Lung (tissue), 12 donors: ENCODE data around the gene CSTPP1. TPM values are rescaled to one million over a fixed set of nuclear protein-coding genes. Genes with fewer than 3 reads are reported as not detected.

Experiments used
- ATAC-seq: fragments of 200-7000 bp; cut with Tn5 transposase; one replicate; pipeline ENCODE4 v1.9.1; 2020; ENCODE audit warnings: moderate number of reproducible peaks; ENCODE audit not compliant: insufficient read depth, low FRiP score
- DNase-seq, 3 donors: peaks; one replicate each; pipeline ENCODE4 v3.0.0-alpha.2; 2013 to 2017
- H3K27ac ChIP-seq, 2 donors: one replicate each; pipeline ENCODE4 v1.5.1; 2013; ENCODE audit warnings: mild to moderate bottlenecking in 2 of 2, moderate library complexity in 2 of 2, control low read depth in 1 of 2, inconsistent platforms in 1 of 2, low read depth in 1 of 2, low read length in 1 of 2
- H3K27me3 ChIP-seq, 3 donors: one replicate each; pipeline ENCODE4 v1.5.1; 2013; ENCODE audit warnings: low read length in 2 of 3; ENCODE audit not compliant: control insufficient read depth in 3 of 3, insufficient read depth in 3 of 3
- H3K36me3 ChIP-seq, 4 donors: one replicate each; pipeline ENCODE4 v1.5.1; 2013; ENCODE audit warnings: low read length in 4 of 4, mild to moderate bottlenecking in 1 of 4, moderate library complexity in 1 of 4; ENCODE audit not compliant: control insufficient read depth in 4 of 4, insufficient read depth in 4 of 4
- H3K4me1 ChIP-seq, 5 donors: one replicate each; pipeline ENCODE4 v1.5.1; 2013; ENCODE audit warnings: low read length in 5 of 5, mild to moderate bottlenecking in 2 of 5, moderate library complexity in 1 of 5; ENCODE audit not compliant: control insufficient read depth in 5 of 5, insufficient read depth in 5 of 5
- H3K4me3 ChIP-seq: one replicate; pipeline ENCODE4 v1.5.1; 2013; ENCODE audit warnings: mild to moderate bottlenecking, control low read depth, moderate library complexity
- H3K9ac ChIP-seq, 2 donors: one replicate each; pipeline ENCODE4 v1.5.1; 2013; ENCODE audit warnings: low read length in 2 of 2, control low read depth in 1 of 2; ENCODE audit not compliant: insufficient read depth in 1 of 2
- H3K9me3 ChIP-seq, 4 donors: one replicate each; pipeline ENCODE4 v1.5.1; 2013; ENCODE audit warnings: low read length in 3 of 4, mild to moderate bottlenecking in 1 of 4, moderate library complexity in 1 of 4; ENCODE audit not compliant: control insufficient read depth in 4 of 4, insufficient read depth in 3 of 4
- CTCF ChIP-seq: IDR thresholded peaks from 2 replicates; pipeline ENCODE4 v1.5.1; 2012; ENCODE audit warnings: mild to moderate bottlenecking; ENCODE audit errors: control extremely low read depth, extremely low read depth
- WGBS, 2 donors: extraction: QIAGEN DNeasy Blood & Tissue Kit; methylation state at CpG; one replicate each; pipeline ENCODE4 v1.1.7; 2013; 5-methylcytosine and 5-hydroxymethylcytosine counted together
- polyA plus RNA-seq, 2 donors: library from polyadenylated mRNA; stranded (reverse); fragments of 200-250 nt; gene quantifications; one replicate each; pipeline ENCODE4 v1.2.1, GENCODE V29; 2013
- total RNA-seq, 2 donors: library from RNA; depleted of rRNA in 1 of 2; stranded (reverse); fragments of >200 nt in 1 of 2; gene quantifications; one replicate each; pipeline ENCODE4 v1.2.1, GENCODE V29; 2014 to 2021
- donor health status: control.
- donor health status: control.
- donor health status: Bipolar disorder and iron deficiency.
- donor health status: healthy.
- donor health status: DM: yes; HTN: yes; CAD: no.

The CSTPP1 gene
- total and polyA plus RNA-seq, 4 donors = 26.0 to 45.8 (median 34.4) TPM

- 92 to 94% methylated on average over 6 of the region's 6 CpGs for WGBS, 2 donors
- Histone ChIP-seq H3K27me3 (no peaks in the 10 kb centered on the region), H3K36me3 (peaks cover 0 to 8% (median 1%) of the 10 kb centered on the region in 4 donors), H3K4me3 (no peak overlapping the region), H3K9me3 (no peaks in the 10 kb centered on the region), H3K4me1 (peaks cover 0 to 45% (median 4%) of the 10 kb centered on the region in 5 donors), H3K27ac (no peak overlapping the region), H3K9ac (no peak overlapping the region)
- DNase-seq (no peak), ATAC-seq (no peak)
- no peak for TF ChIP-seq CTCF
Measured at GRCh38 chr11:47156333-47156732, 219.8 kb downstream of the CSTPP1 start.

DNA sequence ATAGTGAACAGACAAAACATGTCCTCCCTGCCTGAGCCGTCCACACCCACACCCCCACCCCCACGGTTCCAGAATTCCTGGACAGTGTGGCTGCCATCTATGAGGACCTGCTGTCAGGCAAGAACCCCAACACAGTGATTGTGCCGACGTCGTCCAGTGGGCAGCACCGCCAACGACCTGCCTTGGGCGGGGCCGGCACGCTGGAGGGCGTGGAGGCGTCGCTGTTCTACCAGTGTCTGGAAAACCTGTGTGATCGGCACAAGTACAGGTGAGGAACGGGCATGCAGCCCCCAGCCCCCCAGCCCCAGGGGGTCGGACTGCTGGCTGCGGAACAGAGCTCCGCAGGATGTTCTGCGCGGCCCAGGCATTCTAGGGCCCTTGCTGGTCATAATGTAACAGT lies 220.4 kb downstream of the CSTPP1 start:
- Histone ChIP-seq H3K27ac (no peak overlapping the region), H3K4me3 (no peak overlapping the region), H3K9ac (no peak overlapping the region), H3K9me3 (no peaks in the 10 kb centered on the region), H3K27me3 (no peaks in the 10 kb centered on the region), H3K4me1 (peaks cover 0 to 45% (median 4%) of the 10 kb centered on the region in 5 donors), H3K36me3 (peaks cover 0 to 8% (median 1%) of the 10 kb centered on the region in 4 donors)
- ATAC-seq (no peak), DNase-seq (no peak)
- no peak for TF ChIP-seq CTCF
- 92 to 93% methylated on average over 20 of the region's 20 CpGs for WGBS, 2 donors

- H3K9ac ChIP-seq = no peak overlapping the region
- no peaks in the 10 kb centered on the region for H3K27me3 ChIP-seq
- peak; percentile 61 to 76 (median 72) for DNase-seq
- H3K9me3 ChIP-seq = no peaks in the 10 kb centered on the region
- no peak for TF ChIP-seq CTCF
- no peak for ATAC-seq
- H3K4me1 ChIP-seq = peaks cover 0 to 40% (median 5%) of the 10 kb centered on the region in 5 donors
- no peak overlapping the region for H3K4me3 ChIP-seq
- H3K36me3 ChIP-seq = peaks cover 0 to 8% (median 1%) of the 10 kb centered on the region in 4 donors
- WGBS, 2 donors = 78 to 82% methylated on average over 8 of the region's 8 CpGs
- no peak overlapping the region for H3K27ac ChIP-seq
Measured at GRCh38 chr11:47157805-47158204, 221.2 kb downstream of the CSTPP1 start.

GRCh38 chr11:47158242-47158641 lies 221.7 kb downstream of the CSTPP1 start:
- Histone ChIP-seq H3K4me1 (peaks cover 0 to 36% (median 3%) of the 10 kb centered on the region in 5 donors), H3K27ac (no peak overlapping the region), H3K9ac (no peak overlapping the region), H3K36me3 (peaks cover 0 to 8% (median 1%) of the 10 kb centered on the region in 4 donors), H3K27me3 (no peaks in the 10 kb centered on the region), H3K4me3 (no peak overlapping the region), H3K9me3 (no peaks in the 10 kb centered on the region)
- 67 to 75% methylated on average over 5 of the region's 5 CpGs for WGBS, 2 donors
- DNase-seq (no peak), ATAC-seq (no peak)
- no peak for TF ChIP-seq CTCF
